ENCODE measurements around the gene DPH2. TPM values are rescaled to one million over a fixed set of nuclear protein-coding genes. Genes with fewer than 3 reads are reported as not detected.
A peak's percentile ranks its signal among the peaks of the same experiment; 100 is the strongest.

Gene DPH2
- total RNA-seq, 1 experiment from 2014 or later = 57.5 TPM

- TF ChIP-seq E2F5 (CRISPR knock-in tag; IDR thresholded peaks at IDR 0.05) (peak; percentile 63; the same call in 1 of the 2 replicates), FOXK1 (CRISPR knock-in tag; IDR thresholded peaks at IDR 0.05) (peak; percentile 29; the same call in 1 of the 2 replicates)
Measured at GRCh38 chr1:43933386-43934100, 36.3 kb upstream of the DPH2 start, which contains the start of gene ARTN (continued).

GRCh38 chr1:43934101-43934985, 35.5 kb upstream of the DPH2 start:
- peak overlapping the region; percentile 84 for H3K4me3 Mint-ChIP-seq
- ChIA-PET CTCF (interaction anchor here (0.6 to 11.9 kb wide), 116 partner anchors 12 to 1088 kb away, joined by 3 to 992 read pairs (median 6); partner anchors contain the start of genes ATP6V0B, B4GALT2, CCDC24 and DPH2), POLR2A (interaction anchor here (0.5 to 3.9 kb wide), 15 partner anchors 12 to 988 kb away, joined by 3 to 62 read pairs (median 3); partner anchors contain the start of genes ATP6V0B, IPO13, KDM4A and PTPRF)
- H3K27me3 Mint-ChIP-seq (ENCODE audit: low read depth) = peaks cover 8% of the 10 kb centered on the region
- H3K27ac Mint-ChIP-seq = peak overlapping the region; percentile 88
- H3K36me3 Mint-ChIP-seq = no peaks in the 10 kb centered on the region
- DNase-seq (ENCODE audit: low spot score) (peak; percentile 92), ATAC-seq (peak; percentile 60)
- H3K9me3 Mint-ChIP-seq = no peaks in the 10 kb centered on the region
- peaks cover 54% of the 10 kb centered on the region for H3K4me1 Mint-ChIP-seq
- TF ChIP-seq ZNF532 (CRISPR knock-in tag; IDR thresholded peaks at IDR 0.05; ENCODE audit: borderline replicate concordance) = no peak
- TF ChIP-seq ZNF232 (CRISPR knock-in tag; IDR thresholded peaks at IDR 0.05) = no peak
- TF ChIP-seq CREM (CRISPR knock-in tag; IDR thresholded peaks at IDR 0.05) = 0 out of 2 replicates have a peak, but pooled peaks have one; percentile 48
- TF ChIP-seq E2F5 (CRISPR knock-in tag; IDR thresholded peaks at IDR 0.05) = no peak
- no peak for TF ChIP-seq MYBL2 (CRISPR knock-in tag; IDR thresholded peaks at IDR 0.05)
- no peak for TF ChIP-seq FOXP1 (CRISPR knock-in tag; IDR thresholded peaks at IDR 0.05; ENCODE audit: borderline replicate concordance)
- TF ChIP-seq KAT7 (CRISPR knock-in tag; IDR thresholded peaks at IDR 0.05; ENCODE audit: borderline replicate concordance) = no peak
- TF ChIP-seq ATF3 (CRISPR knock-in tag; conservative IDR thresholded peaks at IDR 0.05) = no peak
- no peak for TF ChIP-seq SMAD3 (CRISPR knock-in tag; IDR thresholded peaks at IDR 0.05; ENCODE audit: borderline replicate concordance)
- TF ChIP-seq RELA (CRISPR knock-in tag; IDR thresholded peaks at IDR 0.05; ENCODE audit: borderline replicate concordance) = no peak
- no peak for TF ChIP-seq USF2 (CRISPR knock-in tag; IDR thresholded peaks at IDR 0.05)
- 0 out of 2 replicates have a peak, but pooled peaks have one; percentile 41 for TF ChIP-seq MXD4 (CRISPR knock-in tag; IDR thresholded peaks at IDR 0.05; ENCODE audit: borderline replicate concordance)
- no peak for TF ChIP-seq CBFB (CRISPR knock-in tag; IDR thresholded peaks at IDR 0.05; ENCODE audit: low read depth)
- no peak for TF ChIP-seq CREB1 (CRISPR knock-in tag; IDR thresholded peaks at IDR 0.05)
- no peak for TF ChIP-seq ZNF121 (CRISPR knock-in tag; IDR thresholded peaks at IDR 0.05)
- TF ChIP-seq ATF6 (CRISPR knock-in tag; IDR thresholded peaks at IDR 0.05) = no peak
- TF ChIP-seq FOXK1 (CRISPR knock-in tag; IDR thresholded peaks at IDR 0.05) = 0 out of 2 replicates have a peak, but pooled peaks have one; percentile 11
- 0 out of 2 replicates have a peak, but pooled peaks have one; percentile 2 for TF ChIP-seq ZBTB21 (CRISPR knock-in tag; IDR thresholded peaks at IDR 0.05; ENCODE audit: borderline replicate concordance)
- no peak for TF ChIP-seq ZNF396 (CRISPR knock-in tag; IDR thresholded peaks at IDR 0.05; ENCODE audit: borderline replicate concordance)
- peak; percentile 78 for TF ChIP-seq CTCF (IDR thresholded peaks at IDR 0.05)

Data from WTC11 (cell line).